SJSA1 (cell line): Measurements from ENCODE around the gene LRSAM1. TPM values are rescaled to one million over a fixed set of nuclear protein-coding genes. Genes with fewer than 3 reads are reported as not detected.

Experiments
- DNase-seq, 2 experiments: peaks; one replicate each; pipeline ENCODE4 v3.0.0-alpha.2; 2015 to 2020; ENCODE audit warnings: low spot score in 2 of 2, low read depth in 1 of 2
- H3K27ac ChIP-seq: fragments of 250-450 bp; sonication (Bioruptor Pico); 2 replicates; pipeline ENCODE4 v1.5.1; 2020; ENCODE audit warnings: mild to moderate bottlenecking, moderate library complexity
- H3K27me3 ChIP-seq: fragments of 250-450 bp; sonication (Bioruptor Pico); replicated peaks from 2 replicates; pipeline ENCODE4 v1.5.1; 2020; ENCODE audit warnings: mild to moderate bottlenecking, moderate library complexity
- H3K36me3 ChIP-seq: fragments of 250-450 bp; sonication (Bioruptor Pico); 2 replicates; pipeline ENCODE4 v1.5.1; 2020; ENCODE audit warnings: mild to moderate bottlenecking
- H3K4me1 ChIP-seq: fragments of 250-450 bp; sonication (Bioruptor Pico); replicated peaks from 2 replicates; pipeline ENCODE4 v1.6.1; 2021; ENCODE audit warnings: mild to moderate bottlenecking
- H3K4me3 ChIP-seq: fragments of 250-450 bp; sonication (Bioruptor Pico); 2 replicates; pipeline ENCODE4 v1.5.1; 2020; ENCODE audit warnings: mild to moderate bottlenecking
- H3K9me3 ChIP-seq: fragments of 250-450 bp; sonication (Bioruptor Pico); replicated peaks from 2 replicates; pipeline ENCODE4 v1.5.1; 2020; ENCODE audit warnings: mild to moderate bottlenecking
- total RNA-seq: library from RNA; depleted of rRNA; stranded (reverse); fragments of >200 nt; shearing (Covaris generic); gene quantifications from 2 replicates; pipeline ENCODE4 v1.2.3, GENCODE V29; 2014

The LRSAM1 gene
- total RNA-seq, 1 experiment from 2014 or later: 5.3 TPM

DNA sequence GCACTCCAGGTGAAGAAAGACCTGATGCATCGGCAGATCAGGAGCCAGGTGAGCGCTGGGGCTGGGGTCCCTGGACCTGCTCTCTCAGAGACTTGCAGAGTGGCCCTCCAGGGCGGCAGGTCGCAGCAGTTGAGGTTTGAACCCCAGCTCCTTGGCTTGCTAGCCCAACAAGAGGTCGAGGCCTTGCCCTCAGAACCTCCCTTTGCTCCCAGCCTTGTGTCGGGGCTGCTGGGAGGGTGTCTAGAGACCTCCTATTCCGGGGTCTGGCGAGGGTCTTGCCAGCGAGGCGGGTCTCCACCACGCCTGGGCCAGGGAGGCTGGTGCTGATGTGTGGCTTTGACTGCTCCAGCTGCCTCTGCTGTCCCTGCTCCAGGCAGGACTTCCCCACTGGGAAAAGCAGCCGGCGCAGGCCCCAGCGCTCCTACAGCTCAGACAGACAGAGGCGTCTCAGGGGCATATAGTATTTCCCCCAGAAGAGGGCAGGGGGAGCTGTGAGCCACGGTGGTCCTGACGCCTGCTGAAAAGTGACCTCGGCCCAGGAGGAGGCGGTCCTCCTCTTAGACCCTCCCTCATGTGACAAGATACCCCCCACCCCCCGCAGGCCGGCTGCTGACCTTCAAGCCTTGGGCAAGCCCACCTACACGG lies 38.3 kb downstream of the LRSAM1 start:
- no peaks in the 10 kb centered on the region; the same call in 1 of the 2 replicates for H3K4me1 ChIP-seq
- H3K9me3 ChIP-seq: no peaks in the 10 kb centered on the region
- DNase-seq: no peak
- H3K4me3 ChIP-seq: no peak overlapping the region
- H3K27ac ChIP-seq: no peak overlapping the region
- no peaks in the 10 kb centered on the region for H3K27me3 ChIP-seq
- H3K36me3 ChIP-seq: peaks cover 13% of the 10 kb centered on the region; the same call in 1 of the 2 replicates

DNA sequence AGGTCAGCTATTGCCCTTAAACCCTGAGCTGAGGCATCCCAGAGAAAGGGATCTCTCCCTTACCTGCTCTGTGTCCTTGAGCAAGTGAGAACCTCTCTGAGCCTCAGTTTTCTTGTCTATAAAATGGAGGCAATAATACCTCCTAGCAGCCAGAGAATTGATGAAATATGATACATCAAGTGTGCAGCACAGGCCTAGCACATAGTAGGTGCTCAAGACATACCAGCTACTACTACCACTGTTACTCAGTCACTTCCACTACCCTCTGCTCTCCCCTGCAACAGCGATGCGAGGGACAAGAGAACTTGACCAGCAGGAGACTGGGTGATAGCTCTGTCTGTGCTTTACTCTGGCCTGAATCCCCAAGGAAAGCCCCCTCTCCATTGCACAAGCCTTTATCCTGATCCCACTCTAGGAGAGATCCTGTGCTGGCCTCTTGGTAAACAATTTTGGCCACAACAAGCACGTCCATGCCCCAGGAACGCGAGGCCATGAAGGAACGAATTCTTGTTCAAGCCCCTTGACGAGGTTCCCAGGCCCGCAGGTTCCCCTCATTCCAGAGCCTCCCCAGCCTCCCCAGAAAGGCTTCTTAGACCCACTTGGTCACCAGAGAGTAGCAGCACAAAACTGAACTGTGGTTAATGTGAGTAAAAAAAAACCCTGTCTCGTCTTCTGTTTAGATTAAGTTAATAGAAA lies 39.4 kb downstream of the LRSAM1 start:
- H3K9me3 ChIP-seq: no peaks in the 10 kb centered on the region
- no peak overlapping the region for H3K4me3 ChIP-seq
- peaks cover 12% of the 10 kb centered on the region; the same call in 1 of the 2 replicates for H3K36me3 ChIP-seq
- H3K27ac ChIP-seq: no peak overlapping the region
- H3K27me3 ChIP-seq: no peaks in the 10 kb centered on the region
- H3K4me1 ChIP-seq: peaks cover 10% of the 10 kb centered on the region
- no peak for DNase-seq

GRCh38 chr9:127491516-127491915 lies 40.2 kb downstream of the LRSAM1 start:
- no peak overlapping the region for H3K27ac ChIP-seq
- no peak overlapping the region for H3K4me3 ChIP-seq

GRCh38 chr9:127492616-127493015 lies 41.3 kb downstream of the LRSAM1 start:
- Histone ChIP-seq H3K27me3 (no peaks in the 10 kb centered on the region), H3K36me3 (peaks cover 21% of the 10 kb centered on the region), H3K27ac (no peak overlapping the region), H3K9me3 (no peaks in the 10 kb centered on the region), H3K4me3 (no peak overlapping the region), H3K4me1 (peaks cover 20% of the 10 kb centered on the region)
- no peak for DNase-seq

More at GRCh38 chr9:127491516-127491915, 40.2 kb downstream of the LRSAM1 start:
- H3K9me3 ChIP-seq: no peaks in the 10 kb centered on the region
- H3K27me3 ChIP-seq: no peaks in the 10 kb centered on the region
- DNase-seq: no peak
- H3K36me3 ChIP-seq: peaks cover 11% of the 10 kb centered on the region
- H3K4me1 ChIP-seq: peaks cover 19% of the 10 kb centered on the region

DNA sequence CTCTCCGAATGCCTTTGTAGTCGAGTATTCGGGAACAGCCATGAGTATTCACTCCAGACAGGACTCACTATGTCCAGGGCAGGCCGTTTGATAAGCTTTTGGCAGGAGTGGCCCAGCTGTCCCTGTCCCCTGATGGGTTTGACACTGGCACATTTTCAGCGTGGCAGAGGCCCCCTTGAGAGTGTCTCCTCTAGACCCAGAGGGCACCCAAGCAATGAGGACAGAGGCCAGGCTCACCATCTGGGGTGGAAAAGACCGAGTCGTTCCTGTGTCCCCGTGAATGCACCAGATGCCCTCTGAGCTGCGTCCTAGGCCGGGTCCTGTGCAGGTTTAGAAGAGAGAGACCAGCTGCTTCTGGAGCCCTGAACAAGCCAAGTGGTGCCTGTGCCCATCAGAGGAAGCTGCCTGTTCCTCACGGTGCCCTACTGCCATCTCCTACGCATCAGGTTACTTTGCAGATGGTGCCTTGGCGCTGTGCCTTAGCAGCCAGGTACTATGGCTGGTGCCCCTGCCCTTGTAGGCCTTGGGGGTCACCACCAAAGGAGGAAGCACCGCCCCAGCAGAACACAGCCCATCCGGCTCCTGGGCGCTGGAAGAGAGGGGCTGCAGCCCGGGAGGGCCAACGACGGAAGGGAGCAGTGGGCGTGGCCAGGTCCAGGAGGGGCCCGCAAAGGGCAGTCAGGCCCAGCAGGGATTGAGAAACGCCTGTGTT lies 42.4 kb downstream of the LRSAM1 start:
- DNase-seq: no peak
- H3K27me3 ChIP-seq: no peaks in the 10 kb centered on the region
- no peak overlapping the region for H3K4me3 ChIP-seq
- H3K9me3 ChIP-seq: no peaks in the 10 kb centered on the region
- no peak overlapping the region for H3K27ac ChIP-seq
- H3K4me1 ChIP-seq: peaks cover 20% of the 10 kb centered on the region
- peaks cover 26% of the 10 kb centered on the region for H3K36me3 ChIP-seq

DNA sequence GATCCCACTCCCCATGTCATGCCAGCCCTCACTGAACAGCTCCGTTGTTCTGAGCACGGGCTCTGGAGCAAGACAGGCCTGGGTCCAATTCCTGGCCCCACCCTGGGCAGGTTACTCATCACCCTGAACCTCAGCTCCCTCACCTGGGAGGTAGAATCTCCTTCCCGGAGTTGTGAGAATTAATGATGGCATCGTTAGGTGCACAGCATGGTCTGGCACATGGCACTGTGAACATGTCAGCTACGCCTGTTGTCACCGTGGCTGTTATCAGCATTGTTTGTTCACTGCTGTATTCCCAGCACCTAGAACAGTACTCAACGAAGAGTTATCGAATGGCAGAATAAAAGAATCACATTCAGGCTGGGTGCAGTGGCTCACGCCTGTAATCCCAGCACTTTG lies 43.0 kb downstream of the LRSAM1 start:
- H3K9me3 ChIP-seq: no peaks in the 10 kb centered on the region
- no peaks in the 10 kb centered on the region for H3K27me3 ChIP-seq
- H3K36me3 ChIP-seq: peaks cover 26% of the 10 kb centered on the region
- no peak for DNase-seq
- no peak overlapping the region for H3K4me3 ChIP-seq
- H3K27ac ChIP-seq: peak overlapping the region; percentile 65; the same call in 1 of the 2 replicates
- peaks cover 20% of the 10 kb centered on the region for H3K4me1 ChIP-seq

- Histone ChIP-seq H3K4me1 (peaks cover 20% of the 10 kb centered on the region), H3K9me3 (no peaks in the 10 kb centered on the region), H3K36me3 (peaks cover 26% of the 10 kb centered on the region), H3K4me3 (no peak overlapping the region), H3K27ac (peak overlapping the region; percentile 65), H3K27me3 (no peaks in the 10 kb centered on the region)
- no peak for DNase-seq
Observed at GRCh38 chr9:127495884-127496555, 44.7 kb downstream of the LRSAM1 start.

DNA sequence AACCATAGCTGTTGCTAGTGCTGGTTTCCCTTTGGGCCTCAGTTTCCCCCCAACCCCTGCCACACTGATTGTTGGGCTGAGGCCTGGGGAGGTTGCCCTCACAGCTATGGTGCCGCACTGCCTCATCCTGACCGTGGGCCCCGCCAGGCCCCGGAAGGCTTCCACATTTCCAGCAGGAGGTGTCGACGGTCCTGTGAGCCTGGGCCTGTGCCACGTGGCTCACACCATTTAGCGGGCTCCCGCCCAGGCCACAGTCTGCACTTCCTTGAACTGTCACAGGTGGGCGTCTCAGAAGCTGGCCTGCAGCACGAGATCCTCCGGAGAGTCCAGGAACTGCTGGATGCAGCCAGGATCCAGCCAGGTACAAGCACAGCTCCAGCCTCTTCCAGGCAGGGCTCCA lies 45.7 kb downstream of the LRSAM1 start:
- no peaks in the 10 kb centered on the region for H3K9me3 ChIP-seq
- no peaks in the 10 kb centered on the region for H3K27me3 ChIP-seq
- peaks cover 32% of the 10 kb centered on the region for H3K36me3 ChIP-seq
- no peak overlapping the region for H3K4me3 ChIP-seq
- no peak overlapping the region for H3K27ac ChIP-seq
- H3K4me1 ChIP-seq: peaks cover 20% of the 10 kb centered on the region
- no peak for DNase-seq

DNA sequence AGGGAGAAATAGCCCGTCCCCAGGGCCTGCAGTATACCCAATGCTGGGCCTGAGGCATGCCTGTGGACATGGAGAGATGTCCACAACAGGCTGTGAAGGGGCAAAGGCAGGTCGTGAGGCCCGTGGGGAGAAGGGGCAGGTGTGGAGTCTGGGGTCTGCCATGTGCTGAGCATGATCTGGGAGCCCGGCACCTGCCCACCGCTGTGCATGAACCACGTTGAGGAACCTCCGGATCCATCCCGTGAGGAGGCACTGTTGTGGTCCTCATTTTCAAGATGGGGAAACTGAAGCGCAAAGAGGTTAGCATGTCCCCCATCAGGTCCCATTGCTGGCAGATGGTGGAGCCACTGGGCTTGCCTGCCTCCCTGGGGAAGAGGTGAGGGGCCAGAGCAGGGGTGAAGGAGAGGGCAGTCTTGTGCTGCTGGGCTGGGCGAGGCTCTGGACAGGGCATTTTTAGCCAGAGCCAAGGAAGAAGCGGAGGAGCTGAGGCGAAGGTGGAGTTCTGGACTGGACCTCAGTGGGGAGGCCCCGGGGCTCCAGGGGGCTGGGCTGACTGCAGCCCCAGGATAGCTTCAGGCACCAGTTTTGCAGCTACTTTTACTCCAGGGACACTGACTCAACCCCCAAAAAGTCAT lies 46.5 kb downstream of the LRSAM1 start:
- H3K4me1 ChIP-seq: peaks cover 20% of the 10 kb centered on the region
- no peaks in the 10 kb centered on the region for H3K9me3 ChIP-seq
- no peaks in the 10 kb centered on the region for H3K27me3 ChIP-seq
- H3K27ac ChIP-seq: no peak overlapping the region
- H3K36me3 ChIP-seq: peaks cover 35% of the 10 kb centered on the region
- H3K4me3 ChIP-seq: no peak overlapping the region
- no peak for DNase-seq

DNA sequence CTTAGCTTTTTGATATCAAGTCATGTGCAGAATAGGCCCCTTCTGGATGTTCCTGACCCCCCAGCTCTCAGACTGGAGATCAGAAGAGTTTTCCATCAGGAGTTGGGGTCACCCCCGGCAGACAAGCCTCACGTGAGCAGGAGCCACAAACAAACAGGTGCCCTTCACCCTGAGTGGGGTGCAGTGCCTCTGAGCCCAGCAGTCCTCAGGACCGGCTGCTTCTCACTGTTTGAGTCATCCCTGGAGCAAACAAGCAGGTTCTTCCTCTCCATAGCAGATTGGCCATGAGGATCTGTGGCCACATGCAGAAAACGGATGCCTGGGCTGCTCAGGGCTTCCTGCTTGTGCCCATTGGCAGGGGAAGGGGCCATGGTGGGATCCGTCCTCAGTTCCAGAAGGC lies 47.0 kb downstream of the LRSAM1 start:
- H3K4me1 ChIP-seq: peaks cover 21% of the 10 kb centered on the region
- H3K9me3 ChIP-seq: no peaks in the 10 kb centered on the region
- H3K27me3 ChIP-seq: no peaks in the 10 kb centered on the region
- no peak for DNase-seq
- no peak overlapping the region for H3K27ac ChIP-seq
- peaks cover 40% of the 10 kb centered on the region for H3K36me3 ChIP-seq
- H3K4me3 ChIP-seq: no peak overlapping the region

GRCh38 chr9:127500399-127500798 lies 49.1 kb downstream of the LRSAM1 start:
- Histone ChIP-seq H3K27ac (no peak overlapping the region), H3K4me1 (peaks cover 30% of the 10 kb centered on the region), H3K36me3 (peaks cover 48% of the 10 kb centered on the region), H3K27me3 (no peaks in the 10 kb centered on the region), H3K9me3 (no peaks in the 10 kb centered on the region), H3K4me3 (no peak overlapping the region)
- no peak for DNase-seq

GRCh38 chr9:127500862-127501261 lies 49.6 kb downstream of the LRSAM1 start:
- DNase-seq: no peak
- Histone ChIP-seq H3K27ac (no peak overlapping the region), H3K9me3 (no peaks in the 10 kb centered on the region), H3K36me3 (peaks cover 50% of the 10 kb centered on the region), H3K4me3 (no peak overlapping the region), H3K4me1 (peaks cover 28% of the 10 kb centered on the region), H3K27me3 (no peaks in the 10 kb centered on the region)

DNA sequence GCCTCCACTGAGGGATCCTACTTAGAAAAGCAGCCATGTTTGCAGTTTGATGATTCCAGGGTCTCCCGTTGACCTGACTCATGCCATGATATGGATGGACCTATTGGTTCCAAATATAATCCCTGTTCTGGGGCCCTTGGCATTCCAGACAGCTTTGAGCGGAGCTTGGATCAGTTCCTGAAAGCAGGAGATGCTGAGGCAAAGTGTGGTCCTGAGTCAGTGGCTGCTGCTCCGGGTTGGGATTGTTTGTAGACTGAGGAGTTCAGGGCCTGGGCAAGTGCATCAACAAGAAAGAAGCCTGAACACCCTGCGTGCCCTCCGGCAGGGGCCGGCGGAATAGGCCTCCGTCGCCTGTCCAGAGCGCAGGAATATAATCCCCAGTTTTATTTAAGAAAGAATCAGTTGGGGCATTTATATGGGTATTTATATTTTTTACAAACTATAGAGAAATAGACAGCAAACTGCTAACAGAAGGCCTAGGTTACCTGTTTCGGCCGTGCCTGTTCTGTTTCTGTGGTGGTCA lies 50.6 kb downstream of the LRSAM1 start:
- no peaks in the 10 kb centered on the region for H3K9me3 ChIP-seq
- peaks cover 56% of the 10 kb centered on the region for H3K36me3 ChIP-seq
- DNase-seq: no peak
- no peaks in the 10 kb centered on the region for H3K27me3 ChIP-seq
- no peak overlapping the region for H3K4me3 ChIP-seq
- peaks cover 31% of the 10 kb centered on the region for H3K4me1 ChIP-seq
- H3K27ac ChIP-seq: no peak overlapping the region
